GM03348 (cell line): Measurements from ENCODE around the gene TRAPPC2B.

Experiments
- DNase-seq: peaks from one replicate; pipeline ENCODE4 v3.0.0; 2012; ENCODE audit warnings: low spot score

TRAPPC2B gene

DNA sequence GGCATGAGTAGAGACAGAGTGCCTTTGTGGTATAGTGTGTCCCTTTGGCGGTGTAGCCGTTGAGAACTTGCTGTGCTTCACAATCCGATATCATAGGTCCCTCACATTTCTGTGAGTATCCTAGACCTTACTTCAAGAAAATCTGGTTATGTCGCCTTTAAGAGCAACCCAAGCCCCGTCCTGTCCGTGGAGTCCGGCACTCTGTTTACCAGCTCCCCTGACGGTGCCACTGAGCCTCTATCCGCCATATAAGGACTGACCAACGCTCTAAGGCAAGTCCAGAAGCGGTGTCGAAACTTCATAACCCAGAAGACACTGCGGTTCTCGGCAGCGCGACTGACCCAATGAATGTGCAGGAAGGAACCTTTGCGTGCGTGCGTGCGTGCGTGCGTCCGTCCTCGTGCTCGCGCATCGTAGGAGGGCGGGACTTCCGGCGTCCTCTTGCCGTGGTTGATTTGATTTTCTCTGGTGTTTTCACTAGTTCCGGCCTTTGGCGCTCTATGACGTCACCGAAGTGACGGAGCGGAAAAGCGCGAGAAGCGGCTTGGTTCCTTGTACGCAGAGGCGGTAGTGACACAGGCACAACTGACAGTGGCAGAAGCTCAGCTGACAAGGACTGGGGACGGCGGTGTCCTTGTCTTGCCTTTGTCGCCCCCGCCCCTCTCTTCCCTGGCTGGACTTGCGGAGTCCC, at the start of gene TRAPPC2B, which contains the start of gene ZNF547:
Gene TRAPPC2B (plus strand): TSS at position 555 of the 691 bp plus-strand sequence. CDS start 1,283 bp downstream, outside the sequence.
Gene ZNF547 (plus strand): TSS at position 555 of the 691 bp plus-strand sequence. CDS start 5,005 bp downstream, outside the sequence.
- DNase-seq, result peak; percentile 95

DNA sequence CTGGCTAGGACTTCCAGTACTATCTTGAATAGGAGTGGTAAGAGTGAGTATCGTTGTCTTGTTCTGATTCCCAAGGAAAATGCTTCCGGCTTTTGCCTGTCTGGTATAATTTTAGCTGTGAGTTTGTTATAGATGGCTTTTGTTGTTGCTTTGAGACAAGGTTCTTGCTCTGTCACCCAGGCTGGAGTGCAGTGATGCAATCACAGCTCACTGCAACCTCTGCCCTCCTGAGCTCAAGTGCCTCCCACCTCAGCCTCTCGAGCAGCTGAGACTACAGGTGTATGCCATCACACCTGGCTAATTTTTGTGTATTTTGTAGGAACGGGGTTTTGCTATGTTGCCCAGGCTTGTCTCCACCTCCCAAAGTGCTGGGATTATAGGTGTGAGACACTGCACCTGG, 49.2 kb upstream of the TRAPPC2B start:
- no peak for DNase-seq

DNA sequence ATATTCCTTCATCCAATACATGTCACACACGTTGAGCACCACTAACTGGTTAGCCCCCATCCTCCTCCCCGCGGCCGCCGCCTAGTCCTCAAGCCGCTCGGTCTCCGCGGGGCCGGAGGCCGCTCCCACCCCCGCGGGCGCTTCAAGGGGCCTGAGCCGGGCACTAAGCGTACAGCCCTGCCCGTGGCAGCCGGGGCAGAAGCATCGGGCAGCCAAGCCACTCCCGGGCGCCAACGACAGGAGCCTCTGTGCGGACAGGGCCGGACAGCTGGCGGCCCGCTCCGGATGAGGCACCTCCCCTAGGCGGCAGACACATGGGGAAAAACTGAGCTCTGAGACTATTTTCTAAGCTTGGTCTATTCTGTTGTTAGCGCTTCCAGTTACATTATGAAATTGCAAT, 45.8 kb upstream of the TRAPPC2B start:
- DNase-seq, result no peak

DNA sequence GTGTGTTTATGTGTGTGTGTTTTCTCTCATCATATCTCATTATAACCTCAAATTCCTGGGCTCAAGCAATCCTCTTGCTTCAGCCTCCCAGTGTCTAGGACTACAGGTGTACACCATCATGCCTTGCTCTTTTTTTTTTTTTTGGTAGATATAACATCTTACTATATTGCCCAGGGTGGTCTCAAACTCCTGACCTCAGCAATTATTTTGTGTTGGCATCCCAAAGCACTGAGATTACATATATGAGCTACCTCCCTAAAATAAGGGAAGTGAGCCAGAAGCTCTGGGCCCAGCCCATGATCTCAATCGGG, 43.5 kb upstream of the TRAPPC2B start:
- no peak for DNase-seq

DNA sequence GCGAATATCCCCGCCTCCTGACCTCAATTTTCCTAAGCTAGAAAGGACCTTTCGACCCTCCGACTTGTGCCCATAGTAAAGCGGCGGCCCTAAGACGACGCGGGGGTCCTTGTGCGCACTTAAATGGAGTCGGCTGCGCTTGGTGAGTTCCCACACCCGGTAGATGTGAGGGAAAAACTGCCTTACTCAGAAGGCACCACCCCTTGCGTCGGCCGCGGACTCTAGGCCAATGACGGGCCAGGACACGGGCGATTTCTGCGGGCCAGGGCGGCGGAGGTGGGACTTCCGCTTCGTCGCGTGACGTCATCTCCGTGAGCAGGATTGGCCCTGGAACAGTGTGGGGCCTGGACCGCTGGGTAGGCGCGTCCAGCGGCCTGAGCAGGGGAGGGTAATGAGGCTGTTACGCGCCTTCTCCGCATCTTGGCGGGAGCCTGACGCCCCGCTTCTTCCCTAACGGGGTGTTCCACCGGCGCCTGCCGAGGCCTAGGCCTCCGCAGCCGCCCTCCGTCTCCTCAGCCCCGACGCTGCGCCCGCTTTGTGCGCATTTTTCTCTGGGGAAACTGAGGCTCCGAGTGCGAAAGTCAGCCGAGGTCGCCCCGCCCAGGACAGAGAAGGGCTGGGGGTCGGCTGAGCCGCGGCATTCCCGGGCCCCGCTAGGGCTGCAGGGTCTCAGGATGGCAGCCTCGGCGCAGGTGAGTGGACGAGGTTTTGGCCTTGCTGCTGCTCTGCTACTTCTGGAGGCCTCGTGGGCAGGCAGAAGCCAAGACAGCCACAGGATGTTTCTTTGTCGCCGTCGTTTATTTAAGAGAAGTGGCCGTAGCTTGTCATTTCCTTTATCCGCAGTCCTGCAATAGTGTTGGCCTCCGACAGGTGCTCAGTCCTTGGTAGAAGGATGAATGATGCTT, 42.9 kb upstream of the TRAPPC2B start, which contains the start of gene ZNF543:
Gene ZNF543 (plus strand): TSS at position 293 of the 905 bp plus-strand sequence. CDS start 382 bp downstream, at position 675.
- peak; percentile 97 for DNase-seq

DNA sequence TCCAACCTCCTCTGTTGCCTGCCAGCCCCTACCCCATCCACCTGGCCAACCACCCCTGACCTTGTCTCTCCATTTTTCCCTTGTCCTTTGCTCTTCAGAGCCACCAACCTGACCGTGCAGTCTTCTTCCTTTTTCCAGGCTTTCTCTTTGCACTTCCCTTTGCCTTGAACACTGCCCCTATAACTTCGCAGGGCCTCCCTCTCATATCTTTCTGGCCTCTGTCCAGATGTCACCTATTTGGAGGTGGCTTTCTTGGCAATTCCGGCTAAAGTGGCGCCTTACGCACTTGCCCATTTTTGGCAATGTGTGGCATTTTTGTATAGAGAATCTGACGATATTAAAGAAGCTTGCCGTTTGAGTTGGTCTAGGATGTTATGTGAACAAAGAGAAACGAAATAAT, 42.2 kb upstream of the TRAPPC2B start:
- DNase-seq, result no peak

DNA sequence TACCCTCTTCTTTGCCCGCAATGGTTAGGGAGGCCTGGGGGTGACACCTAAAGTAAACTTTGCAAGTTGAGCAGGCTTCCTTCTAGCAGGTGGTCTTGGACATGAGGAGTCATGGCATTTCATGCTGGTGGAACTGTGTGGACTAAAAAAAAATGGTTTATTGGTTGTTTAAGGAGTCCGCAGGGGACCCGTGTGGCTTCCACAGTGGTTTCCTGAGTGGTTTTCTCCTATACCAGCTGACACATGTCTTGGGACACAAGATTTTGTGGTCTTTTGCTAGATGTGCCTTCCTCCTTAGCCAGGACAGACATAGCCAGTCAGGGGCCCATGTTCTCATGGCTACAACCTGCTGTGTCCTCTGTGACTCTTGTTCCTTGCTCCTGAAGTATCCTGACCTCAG, 41.6 kb upstream of the TRAPPC2B start:
- DNase-seq, result no peak

DNA sequence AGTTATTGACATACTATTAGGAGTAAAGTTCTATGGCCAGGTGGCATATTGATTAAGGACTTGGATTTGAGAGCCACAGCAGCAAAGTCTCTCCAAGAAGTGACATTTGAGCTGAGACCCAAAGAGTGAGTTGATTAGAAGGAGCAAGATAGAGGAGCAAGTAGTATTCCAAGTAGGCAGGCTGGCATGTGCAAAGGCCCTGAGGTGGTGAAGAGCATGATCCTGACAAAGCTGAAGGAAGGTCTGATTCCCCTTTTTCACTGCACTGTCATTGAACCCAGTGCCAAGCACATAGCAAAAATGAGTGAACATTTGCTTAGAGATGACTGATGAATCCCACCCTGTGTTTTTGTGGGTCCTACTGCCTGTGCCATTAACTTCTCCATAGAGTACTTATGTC, 38.4 kb upstream of the TRAPPC2B start:
- no peak for DNase-seq

DNA sequence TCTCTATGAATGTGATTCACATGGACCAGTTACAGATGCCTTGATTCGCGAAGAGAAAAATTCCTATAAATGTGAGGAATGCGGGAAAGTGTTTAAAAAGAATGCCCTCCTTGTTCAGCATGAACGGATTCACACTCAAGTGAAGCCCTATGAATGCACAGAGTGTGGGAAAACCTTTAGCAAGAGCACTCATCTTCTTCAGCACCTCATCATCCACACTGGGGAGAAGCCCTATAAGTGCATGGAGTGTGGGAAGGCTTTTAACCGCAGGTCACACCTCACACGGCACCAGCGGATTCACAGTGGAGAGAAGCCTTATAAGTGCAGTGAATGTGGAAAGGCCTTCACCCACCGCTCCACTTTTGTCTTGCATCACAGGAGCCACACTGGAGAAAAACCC, 35.4 kb upstream of the TRAPPC2B start:
- no peak for DNase-seq

DNA sequence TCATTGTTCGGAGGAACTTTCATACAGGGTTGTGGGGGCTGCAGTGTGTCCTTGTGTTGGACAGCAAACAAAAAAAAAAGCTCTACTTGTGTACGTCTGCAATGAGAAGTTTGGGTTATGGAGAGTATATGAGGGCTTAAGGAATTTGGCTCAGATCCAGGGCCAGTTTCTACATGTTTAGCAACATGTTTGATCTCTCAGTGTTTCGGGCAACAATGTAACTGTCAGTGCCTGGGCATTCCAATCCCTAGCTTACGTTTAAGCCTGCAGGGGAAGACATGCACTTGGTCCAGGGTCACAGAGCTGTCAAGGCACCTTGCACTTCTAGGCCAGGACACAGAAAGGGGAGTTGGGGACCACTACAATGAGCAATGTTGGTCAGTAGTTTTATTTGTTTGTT, 29.2 kb upstream of the TRAPPC2B start:
- no peak for DNase-seq

DNA sequence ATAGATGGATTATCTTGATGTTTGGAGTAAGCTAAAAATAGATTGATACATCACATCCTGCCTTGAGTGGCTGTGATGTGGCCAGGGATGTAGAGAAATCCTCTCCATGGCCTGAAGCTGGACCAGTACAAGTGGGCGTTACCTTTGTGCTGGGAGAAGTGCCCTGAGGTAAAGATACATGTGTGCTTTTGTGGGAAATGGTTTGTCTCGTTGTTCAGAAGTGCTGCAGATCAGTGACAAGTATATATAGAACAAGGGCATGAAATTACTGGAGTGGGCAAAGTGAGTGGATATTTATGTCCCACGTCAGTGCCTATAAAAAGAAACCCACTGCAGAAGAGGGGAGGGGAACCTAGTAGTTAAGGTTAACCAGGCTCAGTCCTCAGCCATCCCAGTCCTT, 24.5 kb upstream of the TRAPPC2B start:
- DNase-seq, result no peak

DNA sequence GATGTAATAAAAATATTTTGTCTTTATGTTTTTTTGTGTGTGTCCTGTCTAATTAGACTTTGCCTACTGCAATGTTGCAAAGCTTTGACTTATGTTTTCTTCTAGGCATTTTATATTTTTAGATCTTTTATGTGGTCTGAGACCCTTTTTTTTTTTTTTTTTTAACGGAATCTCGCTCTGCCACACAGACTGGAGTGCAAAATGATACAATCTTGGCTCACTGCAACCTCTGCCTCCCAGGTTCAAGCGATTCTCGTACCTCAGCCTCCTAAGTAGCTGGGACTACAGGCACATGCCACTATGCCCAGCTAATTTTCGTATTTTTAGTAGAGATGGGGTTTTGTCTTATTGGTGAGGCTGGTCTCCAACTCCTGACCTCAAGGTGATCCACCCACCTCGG, 20.8 kb upstream of the TRAPPC2B start:
- DNase-seq, result no peak

DNA sequence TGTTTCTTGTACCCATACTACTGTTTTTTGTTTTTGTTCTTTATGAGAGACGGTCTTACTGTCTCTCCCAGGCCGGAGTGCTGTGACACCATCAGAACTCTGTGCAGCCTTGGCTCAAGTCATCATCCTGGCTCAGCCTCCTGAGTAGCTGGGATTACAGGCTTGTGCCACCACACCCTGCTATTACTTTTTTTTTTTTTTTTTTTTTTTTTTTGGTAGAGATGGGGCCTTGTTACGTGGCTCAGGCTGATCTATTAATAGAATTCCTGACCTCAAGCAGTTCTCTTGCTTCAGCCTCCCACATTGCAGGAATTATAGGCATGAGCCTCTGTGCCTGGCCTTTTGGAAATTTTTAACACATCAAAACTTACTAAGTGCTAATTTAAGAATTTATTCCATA, 15.2 kb upstream of the TRAPPC2B start:
- DNase-seq, result peak; percentile 59

DNA sequence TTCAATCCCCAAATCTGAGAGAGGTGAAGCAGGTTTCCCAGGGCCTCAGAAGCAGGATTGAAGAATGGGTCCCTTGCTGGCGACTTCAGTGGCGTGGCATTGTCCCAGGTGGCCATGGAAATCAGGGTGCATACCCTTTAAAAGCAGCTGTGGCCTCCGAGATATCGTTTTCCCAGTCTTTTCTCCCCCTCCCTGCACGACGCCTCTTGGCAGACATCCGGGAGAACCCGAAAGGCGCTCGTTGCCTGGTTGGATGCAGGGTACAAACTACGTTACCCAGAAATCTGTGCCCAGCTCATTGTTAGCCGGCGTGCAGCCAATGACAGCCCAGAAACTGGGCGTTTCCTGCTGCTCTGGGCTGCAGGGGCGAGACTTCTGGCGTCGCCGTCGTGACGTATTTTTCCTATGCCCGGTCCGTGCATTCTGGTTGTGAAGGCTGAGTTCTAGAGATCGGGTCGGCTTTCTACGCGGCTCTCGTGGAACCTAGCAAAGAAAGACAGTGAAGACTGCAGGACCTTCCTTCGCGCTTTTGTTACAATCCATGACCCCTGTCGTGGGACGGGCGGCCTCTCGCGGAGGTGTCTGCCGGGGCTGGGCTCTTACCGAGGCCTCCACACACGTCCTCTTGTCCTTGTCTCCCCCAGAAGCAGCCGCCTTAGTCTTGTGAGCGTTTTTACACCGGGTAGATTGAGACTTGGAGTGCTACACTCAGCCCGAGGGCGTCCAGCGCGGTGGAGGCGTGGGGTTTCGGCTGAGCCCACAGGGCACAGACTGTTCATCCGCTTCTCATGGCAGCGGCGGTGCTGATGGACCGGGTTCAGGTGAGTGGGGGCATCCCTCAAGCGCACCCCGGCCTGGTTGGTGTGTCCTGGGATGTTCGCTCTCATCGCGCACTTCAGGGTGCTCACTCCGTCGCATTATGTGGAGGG, 12.2 kb upstream of the TRAPPC2B start, which contains the start of gene ZNF304:
Gene ZNF304 (plus strand): TSS at position 395 of the 929 bp plus-strand sequence. CDS start 394 bp downstream, at position 789.
- DNase-seq, result peak; percentile 95

DNA sequence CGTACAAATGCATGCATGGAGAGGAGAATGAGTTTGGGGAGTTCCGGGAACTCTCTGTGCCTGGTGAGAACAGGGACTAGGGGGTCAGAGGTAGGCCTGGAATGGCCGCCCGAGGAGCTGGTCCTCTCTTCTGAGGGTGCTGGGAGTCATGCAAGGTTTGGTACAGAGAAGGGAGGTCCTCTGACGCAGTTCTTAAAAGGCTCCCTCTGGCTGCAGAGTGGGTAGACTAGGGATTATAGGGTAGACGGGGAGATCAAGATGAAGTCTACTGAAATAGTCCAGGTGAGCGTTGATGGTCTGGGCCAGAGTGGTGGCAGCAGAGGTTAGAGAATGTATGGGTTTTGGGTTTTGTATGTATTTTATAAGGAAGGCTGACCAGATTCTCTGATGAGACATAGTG, 11.5 kb upstream of the TRAPPC2B start:
- peak; percentile 24 for DNase-seq

DNA sequence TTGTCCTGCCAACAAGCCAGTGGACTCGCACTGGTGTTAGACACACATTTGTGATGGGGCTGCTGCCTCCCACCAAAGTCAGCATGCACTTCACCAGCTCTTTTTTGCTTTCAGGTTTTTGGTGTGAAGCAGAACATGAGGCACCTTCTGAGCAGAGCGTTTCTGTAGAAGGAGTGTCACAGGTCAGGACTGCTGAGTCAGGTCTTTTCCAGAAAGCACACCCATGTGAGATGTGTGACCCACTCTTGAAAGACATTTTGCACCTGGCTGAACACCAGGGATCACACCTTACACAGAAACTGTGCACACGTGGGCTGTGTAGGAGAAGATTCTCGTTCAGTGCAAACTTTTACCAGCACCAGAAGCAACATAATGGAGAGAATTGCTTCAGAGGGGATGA, 7.4 kb upstream of the TRAPPC2B start:
- no peak for DNase-seq

DNA sequence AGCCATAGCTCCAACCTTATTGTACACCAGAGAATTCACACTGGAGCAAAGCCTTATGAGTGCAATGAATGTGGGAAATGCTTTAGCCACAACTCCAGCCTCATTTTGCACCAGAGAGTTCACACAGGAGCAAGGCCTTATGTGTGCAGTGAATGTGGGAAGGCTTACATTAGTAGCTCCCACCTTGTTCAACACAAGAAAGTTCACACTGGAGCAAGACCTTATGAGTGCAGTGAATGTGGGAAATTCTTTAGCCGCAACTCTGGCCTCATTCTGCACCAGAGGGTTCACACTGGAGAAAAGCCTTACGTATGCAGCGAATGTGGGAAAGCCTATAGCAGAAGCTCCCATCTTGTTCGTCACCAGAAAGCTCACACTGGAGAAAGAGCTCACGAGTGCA, 5.9 kb upstream of the TRAPPC2B start:
- no peak for DNase-seq

DNA sequence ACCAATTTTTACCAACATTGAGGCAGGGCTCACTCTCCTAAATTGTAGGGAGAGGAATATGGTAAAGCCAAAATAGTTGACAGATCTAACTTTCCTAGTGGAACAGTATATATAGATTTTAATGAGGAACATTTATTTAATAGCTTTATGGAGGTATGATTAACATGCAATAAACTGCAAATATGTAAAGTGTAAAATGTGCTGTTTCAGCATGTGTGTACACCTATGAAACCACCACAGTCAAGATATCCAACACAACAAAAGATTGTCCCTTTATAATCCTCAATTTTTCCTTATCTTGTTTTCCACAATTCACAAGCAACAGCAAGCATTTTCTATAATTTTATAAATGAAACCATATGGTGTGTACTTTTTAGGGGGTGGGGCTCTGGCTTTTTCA, 4.1 kb upstream of the TRAPPC2B start:
- no peak for DNase-seq

DNA sequence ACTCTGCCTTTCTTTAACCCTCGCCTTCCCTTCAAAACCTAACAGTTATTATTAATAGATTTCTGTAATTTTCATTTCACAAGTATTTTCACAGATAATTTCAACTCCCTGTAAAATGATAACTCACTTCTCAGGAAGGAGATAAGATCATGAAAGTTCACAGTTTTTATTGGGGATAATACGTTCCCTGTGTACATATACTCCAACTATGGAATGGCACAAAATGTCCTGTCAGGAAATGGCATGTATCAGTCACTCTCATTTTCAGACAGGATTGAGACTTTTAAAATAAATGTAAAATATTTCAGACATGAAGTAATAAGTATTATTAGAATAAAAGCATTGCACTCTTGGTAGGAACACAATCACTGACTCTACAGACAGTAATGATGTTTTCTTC, 932 bp upstream of the TRAPPC2B start:
- no peak for DNase-seq

DNA sequence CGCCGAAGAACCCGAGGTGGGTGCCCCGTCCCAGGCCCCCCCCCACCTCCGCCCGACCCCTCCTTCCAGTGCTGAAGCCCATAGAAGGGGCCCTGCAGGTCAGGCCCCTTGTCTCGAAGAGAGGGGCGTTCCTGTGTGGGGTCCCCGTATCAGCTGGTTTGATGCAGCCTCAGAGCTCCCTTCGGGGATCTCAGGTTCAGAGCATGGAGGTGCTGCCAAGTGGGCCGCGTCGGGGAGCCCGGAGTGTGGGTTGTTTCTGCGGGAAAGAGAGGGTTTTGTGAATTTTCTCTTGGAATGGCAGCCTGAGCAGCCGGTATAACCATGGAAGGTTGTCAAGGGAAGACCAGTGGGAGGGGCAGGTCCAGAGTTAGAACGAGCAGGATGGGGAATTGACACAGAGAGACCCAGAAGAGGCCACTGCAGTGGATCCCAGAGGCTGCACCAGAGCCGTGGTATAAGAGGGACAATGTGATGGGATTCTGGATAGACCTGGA, 384 bp downstream of the TRAPPC2B start:
- DNase-seq, result peak; percentile 46

DNA sequence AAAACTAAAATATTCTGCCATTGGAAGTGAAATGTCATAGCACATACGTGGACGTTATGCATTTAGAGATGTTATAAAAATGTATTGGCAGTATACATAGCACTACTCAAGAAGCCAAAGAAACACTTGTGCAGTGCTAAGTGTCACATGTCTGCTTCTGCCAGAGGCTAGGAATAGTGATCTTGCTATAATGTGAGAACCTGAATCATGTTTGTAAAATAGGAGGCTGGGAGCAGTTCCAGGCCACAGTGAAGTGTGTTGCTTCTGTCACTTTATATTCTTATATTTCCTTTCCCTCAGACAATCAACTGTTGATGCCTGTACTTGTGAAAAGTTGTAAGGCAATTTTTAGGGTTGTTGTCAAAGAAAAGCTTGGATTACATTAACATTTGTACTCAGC, 3.4 kb downstream of the TRAPPC2B start:
- DNase-seq, result no peak

DNA sequence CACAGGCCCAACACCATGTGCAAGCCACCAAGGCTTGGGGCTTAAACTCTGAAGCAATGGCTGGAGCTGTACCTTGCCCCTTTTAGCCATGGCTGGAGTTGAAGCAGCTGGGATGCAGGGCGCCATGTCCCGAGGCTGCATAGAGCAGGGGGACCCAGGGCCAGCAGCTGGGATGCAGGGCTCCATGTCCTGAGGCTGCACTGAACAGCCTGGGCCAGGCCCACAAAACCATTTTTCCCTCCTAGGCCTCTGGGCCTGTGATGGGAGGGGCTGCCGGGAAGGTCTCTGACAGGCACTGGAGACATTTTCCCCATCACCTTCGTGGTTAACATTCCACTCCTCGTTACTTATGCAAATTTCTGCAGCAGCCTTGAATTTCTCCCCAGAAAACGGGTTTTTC, 10.8 kb downstream of the TRAPPC2B start:
- no peak for DNase-seq
